GM21723 (cell line): Measurements from ENCODE around the gene FEM1B.

Source experiments
- ATAC-seq: cut with Tn5 transposase; IDR thresholded peaks from one replicate; pipeline ENCODE4 v1.9.1; 2021; ENCODE audit warnings: mild to moderate bottlenecking, moderate library complexity; ENCODE audit not compliant: unreplicated experiment

The FEM1B gene

DNA sequence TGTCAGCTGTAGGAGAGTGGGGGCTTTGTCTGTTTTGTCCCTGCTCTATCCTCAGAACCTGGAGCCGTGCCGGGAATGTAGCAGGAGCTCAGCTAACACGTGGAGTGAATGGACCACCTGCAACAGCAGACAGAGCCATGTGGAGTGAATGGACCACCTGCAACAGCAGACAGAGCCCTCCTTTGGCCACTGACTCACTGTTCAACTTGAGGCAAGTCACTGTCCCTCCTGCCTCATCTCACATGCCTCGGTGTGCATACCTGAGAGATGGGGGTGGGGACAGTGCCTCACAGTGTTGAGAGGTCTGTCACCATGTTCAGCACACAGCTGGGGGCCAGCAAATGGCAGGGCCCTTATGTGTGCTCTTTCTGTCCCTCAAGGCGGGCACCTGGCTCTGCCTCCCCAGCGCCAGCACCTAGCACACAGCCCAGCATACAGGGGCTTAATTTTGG, 27.9 kb downstream of the FEM1B start:
- no peak for ATAC-seq

DNA sequence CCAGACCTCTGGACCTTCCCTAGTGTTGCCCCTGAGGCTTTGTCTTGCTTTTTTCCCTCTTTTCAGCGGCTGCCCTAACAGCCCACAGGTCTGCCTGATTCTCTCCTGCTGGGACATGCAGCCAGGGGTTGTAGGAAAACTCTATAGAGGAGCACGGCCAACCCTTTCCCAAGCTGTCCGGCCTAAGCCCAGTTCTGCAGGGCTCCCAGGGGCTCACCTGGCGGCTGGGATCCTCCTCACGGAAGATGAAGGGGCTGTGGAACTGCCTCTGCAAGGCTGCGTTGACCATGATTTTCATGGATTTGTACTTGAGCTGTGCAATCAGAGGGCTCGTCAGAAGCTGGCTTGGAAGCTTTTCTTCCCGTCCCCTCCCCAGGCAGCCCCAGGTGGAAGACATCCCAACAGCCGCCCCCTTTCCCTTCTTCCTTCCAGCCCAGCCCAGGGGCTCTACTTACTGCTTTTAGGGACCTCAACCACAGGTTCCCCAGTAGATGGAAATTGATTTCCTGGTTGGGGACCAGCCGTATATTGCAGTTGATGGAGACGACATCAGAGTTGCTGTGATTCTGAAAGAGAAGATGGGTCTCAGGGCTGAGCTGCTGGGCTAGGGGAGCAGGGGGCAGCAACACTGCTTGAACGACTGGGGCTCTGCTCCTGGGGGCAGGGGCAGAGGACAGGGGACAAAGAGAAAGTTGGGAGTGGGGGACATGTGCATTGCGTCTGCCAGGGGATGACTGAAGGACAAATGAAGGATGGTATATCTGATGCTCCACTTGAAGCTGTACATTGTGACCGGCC, 29.8 kb downstream of the FEM1B start:
- no peak for ATAC-seq

DNA sequence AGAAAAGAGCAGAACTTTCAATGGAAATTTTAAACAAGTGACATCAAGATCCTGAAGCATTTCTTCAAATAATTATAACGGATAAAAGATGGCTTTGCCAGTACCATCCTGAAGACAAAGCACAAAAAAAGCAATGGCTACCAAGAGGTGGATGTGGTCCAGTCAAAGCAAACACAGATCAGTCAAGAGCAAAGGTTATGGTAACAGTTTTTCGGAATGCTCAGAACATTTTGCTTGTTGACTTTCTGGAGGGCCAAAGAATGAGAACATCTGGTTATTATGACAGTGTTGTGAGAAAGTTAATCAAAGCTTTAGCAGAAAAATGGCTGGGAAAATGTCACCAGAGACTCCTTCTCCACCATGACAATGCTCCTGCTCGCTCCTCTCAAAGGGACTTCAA, 31.5 kb downstream of the FEM1B start:
- no peak for ATAC-seq

DNA sequence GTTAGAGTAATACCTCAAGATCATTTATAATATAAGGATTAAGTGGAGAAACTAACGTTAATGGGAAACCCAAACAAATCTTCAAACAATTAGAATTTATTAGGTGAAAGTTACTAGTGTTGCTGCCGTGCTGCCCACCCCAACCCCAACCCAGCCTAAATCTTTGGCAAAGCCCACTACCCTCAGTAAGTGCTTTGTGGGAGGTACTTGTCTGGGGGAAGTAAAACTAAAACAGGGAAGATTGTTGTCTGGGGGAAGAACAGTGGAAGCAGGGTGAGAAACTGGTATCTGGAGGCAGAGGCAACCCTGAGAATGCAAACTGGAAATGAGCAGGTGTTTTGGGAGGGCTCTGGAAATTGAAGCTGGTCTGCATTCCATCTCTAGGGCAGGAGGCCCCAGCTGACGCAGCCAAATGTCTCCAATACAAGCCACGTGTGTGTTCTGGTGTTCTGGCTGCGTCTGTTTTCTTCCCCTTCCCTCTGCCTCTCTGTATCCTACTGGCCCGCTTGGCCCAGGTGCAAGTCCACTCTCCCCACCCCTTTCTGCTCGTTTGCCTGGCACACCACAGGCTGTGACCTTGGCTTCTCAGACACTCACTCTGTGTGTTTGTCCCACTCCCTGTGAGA, 32.7 kb downstream of the FEM1B start:
- ATAC-seq: no peak

DNA sequence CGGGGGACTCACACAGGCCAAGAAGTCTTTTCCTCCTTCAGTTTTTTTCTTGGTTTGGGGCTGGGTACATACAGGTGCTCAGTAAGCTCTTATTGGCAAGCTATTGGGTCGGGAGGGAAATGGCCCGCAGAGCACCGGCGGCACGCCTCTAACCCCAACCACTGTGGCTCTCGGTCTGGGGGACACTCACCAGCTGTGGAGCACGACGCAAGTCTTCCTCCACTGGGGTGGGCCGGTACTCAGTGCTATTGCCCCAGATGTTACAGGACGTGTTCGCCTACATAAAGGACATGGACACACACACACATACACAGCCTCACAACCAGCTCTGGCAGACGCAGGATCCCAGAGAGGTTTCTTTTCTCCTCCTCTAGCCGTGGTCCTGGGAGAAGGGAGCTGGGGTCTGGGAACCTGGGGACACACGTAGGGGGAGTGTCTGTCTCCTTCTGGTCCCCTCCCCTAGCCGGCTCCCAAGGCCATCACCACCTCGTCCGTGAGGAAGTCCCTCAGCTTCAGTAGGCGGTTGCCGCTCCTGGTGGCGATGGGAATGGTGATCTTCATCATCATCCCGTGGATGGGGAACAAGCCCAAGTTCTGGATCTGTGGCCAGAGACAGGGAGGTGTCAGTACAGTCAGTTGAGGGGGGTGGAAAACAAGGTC, 33.4 kb downstream of the FEM1B start:
- ATAC-seq: no peak

DNA sequence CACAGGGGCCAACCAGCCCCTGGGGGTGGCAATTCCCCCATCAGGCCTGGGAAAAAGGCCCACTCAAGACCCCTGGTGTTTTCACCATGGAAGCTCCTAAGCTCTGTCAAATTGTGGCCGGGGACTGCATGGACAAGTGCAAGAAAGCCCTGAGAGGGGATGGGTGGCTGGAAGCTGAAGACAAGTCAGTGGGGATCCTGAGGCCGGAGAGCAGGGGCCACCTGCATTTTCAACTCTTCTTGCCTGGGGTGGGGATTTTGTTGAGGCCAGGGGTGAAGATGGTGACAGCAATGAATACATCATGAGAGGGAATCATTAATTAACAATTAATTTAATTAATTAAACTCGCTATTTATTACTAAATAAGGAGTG, 33.9 kb downstream of the FEM1B start:
- no peak for ATAC-seq

DNA sequence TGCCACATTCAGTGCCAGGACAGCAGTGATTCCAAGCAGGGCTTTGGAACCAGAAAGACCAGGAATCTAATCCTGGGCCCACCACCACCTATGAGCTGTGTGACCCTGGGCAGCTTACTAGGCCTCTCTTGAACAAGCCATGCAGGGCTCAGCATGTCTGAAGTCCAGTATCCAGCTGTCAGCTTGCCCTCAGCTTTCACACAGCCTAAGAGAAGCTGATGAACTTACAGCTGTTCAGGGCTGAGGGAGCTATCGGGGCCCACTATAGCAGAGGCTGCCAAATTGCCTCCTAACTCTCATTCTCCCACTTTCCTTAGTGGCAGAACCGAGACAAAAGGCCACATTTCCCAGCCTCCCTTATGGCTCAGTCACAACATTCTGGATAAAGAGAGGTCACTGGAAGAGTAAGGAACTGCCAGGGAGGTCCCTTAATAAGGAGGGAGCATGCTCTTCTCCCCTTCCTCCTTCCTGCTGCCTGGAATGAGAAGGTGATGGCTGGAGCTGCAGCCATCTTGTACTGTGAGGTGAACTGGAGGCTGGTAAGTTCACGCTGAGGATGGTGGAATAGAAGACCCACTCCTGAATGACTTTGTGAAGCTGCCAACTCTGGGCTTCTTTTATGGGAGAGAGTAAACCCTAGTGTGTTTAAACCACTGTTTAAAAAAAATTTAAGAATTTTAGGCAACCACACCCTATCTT, 34.5 kb downstream of the FEM1B start:
- no peak for ATAC-seq

DNA sequence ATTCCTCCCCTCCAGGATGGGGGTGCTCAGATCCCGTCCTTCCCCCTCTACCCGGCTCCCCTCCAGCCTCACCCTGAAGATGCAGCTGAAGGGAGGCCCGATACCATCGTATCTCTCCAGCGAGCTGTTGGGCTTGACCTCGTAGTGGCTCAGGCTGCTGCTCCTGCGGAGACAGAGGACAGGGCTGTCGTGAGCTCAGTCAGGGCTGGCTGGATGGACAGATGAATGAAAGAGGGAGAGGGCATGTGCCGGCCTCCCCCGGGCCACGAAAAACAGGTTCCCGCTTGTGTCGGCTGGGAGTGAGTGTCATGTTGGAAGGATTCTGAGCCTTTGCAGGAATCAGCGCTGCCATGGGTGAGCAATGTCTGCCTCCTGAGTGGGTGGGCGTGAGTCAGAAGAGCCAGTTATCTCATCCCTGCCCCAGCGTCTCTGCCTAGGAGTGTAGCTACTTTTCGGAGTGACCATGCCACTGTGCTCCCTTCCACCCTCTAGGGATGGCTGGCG, 35.2 kb downstream of the FEM1B start:
- no peak for ATAC-seq

DNA sequence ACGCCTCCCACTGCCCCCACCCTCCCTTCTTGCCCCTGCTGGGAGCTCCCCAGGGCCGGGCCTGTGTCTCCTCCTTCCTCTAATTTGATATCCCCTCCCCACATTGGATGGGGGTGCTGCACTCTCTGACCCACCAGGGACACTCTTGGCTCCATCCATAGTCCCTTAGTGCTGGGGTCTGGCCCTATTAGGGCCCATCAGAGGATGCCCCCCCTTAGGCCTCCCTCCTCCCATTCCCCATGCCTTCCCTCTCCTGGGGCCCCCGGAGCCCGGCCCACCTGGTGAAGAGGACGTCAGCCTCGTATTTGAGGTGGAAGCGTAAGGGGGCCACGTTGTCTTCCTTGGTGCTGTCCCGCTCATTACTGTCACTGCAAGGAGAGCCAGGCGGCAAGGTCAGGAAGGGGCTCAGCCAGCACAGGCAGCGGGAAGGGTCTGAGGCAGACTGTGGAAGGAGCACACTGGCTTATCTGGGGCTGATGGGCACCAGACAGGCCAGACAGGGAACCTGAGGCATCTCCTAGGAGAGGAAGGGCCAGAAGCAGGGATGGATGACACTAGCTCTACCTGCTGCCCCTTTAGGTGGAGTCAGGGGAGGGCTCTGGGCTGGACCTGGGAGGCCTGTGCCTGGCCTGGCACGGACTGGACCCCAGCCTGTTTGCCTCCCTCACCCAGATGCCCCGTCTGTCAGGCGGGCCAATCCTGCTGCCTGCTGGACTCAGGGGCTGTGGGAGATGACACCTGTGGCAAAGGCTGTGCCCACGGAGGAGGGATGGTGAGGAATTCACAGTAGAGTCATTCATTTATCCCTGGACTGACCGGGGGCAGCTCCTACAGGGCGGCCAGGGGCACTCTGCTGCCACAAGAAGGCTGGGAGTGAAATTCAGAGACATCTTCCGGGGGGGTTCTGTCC, 36.2 kb downstream of the FEM1B start:
- no peak for ATAC-seq

DNA sequence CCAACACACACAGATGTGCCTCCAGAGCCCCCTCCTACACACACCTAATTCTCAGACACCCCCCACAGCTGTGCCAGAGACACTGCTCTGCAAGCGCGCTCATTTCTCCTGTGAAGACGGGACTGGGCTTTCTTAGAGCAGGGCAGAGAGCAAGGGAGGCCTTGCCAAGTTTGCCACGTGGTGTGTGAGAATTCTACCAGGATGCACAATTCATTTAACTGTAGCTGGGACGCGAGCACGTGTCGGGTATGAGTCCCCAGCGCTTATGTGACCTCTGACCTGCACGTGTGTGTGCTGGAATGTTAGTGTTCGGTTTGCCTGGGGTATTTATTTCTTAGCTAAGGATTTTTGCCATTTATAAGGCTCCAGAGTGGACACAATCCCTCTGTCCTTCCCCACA, 37.0 kb downstream of the FEM1B start:
- ATAC-seq: no peak

DNA sequence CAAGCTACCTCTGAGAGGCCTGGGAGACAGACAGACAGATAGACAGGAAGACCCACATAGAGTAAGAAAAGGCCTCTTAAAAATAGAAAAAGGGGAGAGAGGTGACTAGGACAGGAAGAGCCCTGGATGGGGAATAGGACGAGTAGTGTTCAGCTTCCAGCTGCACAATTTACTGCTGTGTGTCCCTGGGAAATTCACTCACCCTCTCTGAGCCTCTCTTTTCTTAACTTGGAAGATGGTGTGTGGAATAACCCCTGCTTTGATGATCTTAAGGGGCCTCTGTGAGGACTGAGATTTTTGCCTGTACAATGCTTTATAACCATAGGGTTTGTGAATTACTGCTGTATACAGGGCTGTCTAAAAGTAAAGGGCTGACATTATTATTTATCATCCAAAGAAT, 37.5 kb downstream of the FEM1B start:
- no peak for ATAC-seq

DNA sequence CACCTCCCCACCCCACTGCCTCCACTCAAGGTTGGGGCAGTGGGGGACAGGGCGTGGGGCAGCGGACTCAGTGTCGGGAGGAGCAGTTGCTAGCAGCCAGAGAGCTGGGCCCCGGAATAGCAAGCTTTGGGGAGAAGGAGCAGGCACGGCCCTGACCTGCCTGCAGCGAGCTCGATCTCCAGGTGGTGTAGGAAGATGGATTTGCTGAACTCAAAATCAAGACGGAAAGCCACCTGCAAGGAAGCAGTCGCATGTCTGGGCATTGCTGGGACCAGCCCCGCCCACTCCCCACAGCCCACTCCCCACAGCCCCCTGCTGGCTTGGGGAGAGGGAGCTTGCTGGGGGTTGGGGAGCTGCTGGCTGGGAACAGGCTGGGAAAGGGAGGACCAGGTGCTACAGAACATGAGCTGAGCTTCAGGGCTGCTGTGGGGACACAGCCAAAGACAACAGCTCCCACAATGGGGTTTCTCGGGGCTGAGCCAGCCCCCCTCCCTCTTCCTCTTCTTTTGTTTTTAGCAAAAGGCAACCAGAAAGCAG, 38.0 kb downstream of the FEM1B start:
- no peak for ATAC-seq

DNA sequence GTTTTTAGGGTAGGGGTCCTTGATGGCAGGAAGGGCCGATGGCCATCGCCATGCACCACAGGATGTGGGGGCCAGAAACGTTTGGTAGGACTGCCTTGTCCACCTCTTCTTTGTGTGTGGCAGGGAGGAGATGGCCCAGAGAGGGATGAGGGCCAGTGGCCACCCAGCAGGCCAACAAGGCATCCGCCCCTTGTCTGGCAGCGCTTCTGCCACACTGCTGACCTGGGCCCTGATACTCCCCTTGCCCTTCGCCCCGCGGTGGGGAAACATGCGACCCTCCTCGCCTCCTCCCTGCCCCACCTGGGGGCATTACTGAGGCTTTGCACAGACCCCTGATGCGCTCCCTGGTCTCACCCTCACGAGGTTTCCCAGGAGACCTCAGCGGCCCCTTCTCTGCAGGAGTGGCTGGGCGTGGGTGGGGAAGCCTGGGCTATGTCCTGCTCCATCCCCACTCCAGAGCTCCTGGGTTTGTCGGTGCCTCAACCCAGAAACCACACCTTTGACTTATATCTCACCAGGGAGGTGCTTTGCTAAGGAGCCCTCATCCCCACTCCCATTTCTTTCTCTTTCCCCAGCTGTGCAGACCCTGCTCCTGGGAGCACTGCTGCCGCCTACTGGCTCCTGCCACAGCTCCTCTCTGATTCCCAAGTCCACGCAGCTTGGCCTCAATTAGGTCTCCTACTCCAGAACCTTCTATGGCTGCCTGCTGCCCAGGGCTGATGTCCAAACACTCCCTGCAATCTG, 38.7 kb downstream of the FEM1B start:
- no peak for ATAC-seq

DNA sequence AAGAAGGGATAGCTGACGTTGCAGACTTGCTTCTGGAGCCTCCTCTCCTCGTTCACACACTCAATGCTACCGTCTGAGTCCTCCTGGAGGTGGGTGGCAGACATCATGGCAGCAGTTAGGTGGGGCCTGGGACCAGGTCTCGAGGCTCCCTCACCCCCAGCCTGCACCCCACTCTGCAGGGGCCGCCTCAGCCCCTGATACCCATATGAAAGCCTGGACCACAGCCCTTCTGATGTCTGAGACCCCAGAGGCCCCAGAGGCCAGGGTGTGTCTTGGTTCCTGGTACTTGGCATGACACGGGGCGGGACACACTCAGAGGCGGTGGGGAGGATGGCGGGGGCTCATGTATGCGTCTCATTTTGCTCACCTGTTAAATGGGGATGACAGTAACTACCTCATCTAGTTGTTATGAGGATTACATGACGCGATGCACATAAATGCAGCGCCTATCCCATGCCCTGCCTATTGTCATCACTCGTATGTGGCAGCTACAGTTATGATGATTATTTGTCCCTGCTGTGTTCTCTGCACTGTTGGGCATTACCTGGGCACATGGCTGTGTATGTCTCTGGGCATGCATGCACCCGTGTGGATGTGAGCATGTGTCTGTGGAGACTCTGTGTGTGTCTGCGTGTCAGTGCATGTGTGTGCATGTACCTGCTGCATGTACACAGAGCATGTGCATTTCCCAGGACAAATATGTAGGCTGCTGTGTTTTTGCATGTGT, 39.9 kb downstream of the FEM1B start:
- ATAC-seq: no peak

DNA sequence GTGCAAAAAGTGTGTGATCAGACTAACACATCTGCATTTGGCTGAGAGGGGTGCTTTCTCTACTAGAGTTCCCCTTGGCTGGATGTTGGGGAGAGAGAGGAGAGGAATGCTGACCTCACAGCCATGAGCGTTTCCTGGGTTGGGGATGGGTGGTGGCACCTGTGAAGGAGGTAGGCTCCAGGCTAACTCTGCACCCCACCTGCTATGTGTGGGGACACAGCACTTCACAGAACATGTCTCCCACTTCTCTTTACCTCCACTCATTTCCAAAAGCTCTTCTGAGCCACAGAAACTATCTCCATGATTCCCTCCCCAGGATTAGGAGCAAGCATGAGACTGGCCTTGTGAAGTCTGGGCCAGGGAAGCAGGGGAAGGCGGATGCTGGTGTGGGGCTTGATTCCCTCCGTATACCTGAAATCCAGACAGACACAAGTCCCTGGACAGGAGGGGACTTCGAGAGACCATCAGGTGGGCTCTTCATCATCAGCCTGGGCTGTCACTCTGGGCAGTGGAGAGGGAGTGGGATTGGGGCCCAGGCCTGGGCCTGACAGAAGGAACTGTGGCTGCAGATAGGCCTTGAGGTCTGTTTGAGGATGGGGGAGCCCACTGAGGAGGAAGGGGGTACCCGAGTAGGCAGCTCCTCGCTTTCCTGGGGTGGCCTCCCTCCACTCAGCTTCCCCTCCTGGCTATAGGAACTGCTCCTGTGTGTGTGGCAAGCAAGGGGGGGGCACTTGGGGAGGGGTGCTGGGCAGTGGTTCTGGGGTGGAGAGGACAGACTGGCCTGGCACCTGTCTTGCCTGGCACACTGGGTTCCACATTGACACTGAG, 40.7 kb downstream of the FEM1B start:
- ATAC-seq: no peak

DNA sequence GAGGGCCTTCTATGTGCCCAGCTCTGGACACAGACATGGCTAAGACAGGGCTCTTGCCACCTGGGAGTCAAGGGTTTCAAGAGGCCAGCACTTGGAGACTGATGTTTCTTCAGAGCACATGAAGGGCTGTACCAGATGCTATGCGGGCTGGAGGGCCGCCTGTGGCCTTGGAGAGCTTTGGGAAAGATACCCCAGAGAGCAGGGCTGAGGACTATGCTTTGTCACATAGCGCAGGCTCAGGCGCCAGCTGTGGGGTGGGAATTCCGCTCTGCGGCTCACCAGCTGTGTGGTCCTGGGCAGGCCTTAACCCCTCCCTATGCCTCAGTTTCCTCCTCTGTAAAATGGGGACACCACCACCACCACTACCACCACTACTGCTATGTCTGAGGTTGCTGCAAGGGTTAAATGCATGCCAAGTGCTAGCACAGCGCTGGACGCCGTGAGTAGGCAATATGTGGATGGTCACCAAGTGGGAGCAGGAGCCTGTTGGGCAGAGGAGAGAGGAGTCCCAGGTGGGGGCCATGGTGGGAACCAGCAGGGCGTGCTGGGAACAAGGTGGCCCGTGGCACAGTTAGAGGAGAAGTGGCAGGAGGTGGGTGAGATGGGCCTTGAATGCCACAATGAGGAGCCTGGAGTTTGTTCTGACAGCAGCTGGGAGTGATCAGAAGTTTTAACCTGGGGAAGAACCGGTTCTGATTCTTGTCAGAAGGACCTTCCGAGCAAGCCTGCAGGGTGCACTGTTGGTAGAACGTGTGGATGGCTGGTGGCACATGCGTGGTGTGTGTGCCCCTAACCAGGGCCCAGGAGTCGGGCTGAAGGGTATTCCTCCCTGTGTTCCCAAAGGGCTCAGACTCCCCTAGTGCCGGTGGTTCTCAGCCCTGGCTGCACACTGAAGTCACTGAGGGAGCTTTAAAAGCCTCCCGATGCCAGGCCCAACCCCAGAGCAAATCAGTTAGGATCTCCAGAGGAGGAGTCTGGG, 41.7 kb downstream of the FEM1B start:
- no peak for ATAC-seq

DNA sequence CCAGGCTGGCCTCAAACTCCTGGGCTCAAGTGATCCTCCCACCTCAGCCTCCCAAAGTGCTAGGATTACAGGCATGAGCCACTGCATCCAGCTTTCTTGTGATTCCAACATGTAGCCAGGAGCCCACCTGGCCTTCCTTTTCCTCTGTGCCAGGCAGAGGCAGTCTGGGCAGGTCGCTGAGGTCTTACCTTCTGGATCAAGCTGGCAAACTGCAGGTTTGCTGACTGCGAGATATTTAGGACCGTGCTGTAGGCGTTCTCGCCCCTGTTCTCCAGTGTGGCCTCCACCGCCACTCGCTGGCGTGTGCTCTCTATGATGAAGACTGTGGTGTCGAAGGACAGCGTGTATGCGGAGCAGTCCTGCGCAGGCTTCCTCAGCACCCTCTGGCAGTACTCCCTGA, 42.5 kb downstream of the FEM1B start:
- ATAC-seq: no peak
